Nephron progenitor cell (in vitro differentiated cells): ENCODE results near the gene SEC24A.
"Not testable (repeated sequence)": the region's sequence is repeated elsewhere in the genome, so short reads cannot be mapped to it uniquely, and the experiment has no call there.

ENCODE experiments used
- DNase-seq: peaks from one replicate; pipeline ENCODE4 v3.0.0; 2021
- H3K27ac Mint-ChIP-seq: 2 replicates; pipeline ENCODE4 v1.8.0; 2021; ENCODE audit warnings: mild to moderate bottlenecking, moderate library complexity, mixed read lengths
- H3K27me3 Mint-ChIP-seq: 2 replicates; pipeline ENCODE4 v1.8.0; 2021; ENCODE audit warnings: mild to moderate bottlenecking, low read depth, mixed read lengths; ENCODE audit not compliant: poor library complexity
- H3K36me3 Mint-ChIP-seq: 2 replicates; pipeline ENCODE4 v1.8.0; 2021; ENCODE audit warnings: low read depth, mixed read lengths
- H3K4me1 Mint-ChIP-seq: 2 replicates; pipeline ENCODE4 v1.8.0; 2021; ENCODE audit warnings: mixed read lengths
- H3K4me3 Mint-ChIP-seq: 2 replicates; pipeline ENCODE4 v1.8.0; 2021; ENCODE audit warnings: mild to moderate bottlenecking, moderate library complexity, mixed read lengths
- H3K9me3 Mint-ChIP-seq: 2 replicates; pipeline ENCODE4 v1.8.0; 2021; ENCODE audit warnings: mild to moderate bottlenecking, moderate library complexity, mixed read lengths
- TF ChIP-seq, protein P1 (sequence below): fragments of 200-600 bp; sonication (generic); IDR thresholded peaks from 2 replicates; pipeline ENCODE4 v1.5.0; 2021; ENCODE audit warnings: antibody characterized with exemption

Gene SEC24A

DNA sequence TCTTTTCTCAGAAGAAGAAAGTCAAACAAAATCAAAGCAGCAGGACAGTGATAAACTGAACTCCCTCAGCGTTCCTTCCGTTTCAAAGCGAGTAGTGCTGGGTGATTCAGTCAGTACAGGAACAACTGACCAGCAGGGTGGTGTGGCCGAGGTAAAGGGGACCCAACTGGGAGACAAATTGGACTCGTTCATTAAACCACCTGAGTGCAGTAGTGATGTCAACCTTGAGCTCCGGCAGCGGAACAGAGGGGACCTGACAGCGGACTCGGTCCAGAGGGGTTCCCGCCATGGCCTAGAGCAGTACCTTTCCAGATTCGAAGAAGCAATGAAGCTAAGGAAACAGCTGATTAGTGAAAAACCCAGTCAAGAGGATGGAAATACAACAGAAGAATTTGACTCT is 92.5 kb downstream of the SEC24A start:
- H3K27me3 Mint-ChIP-seq: no peaks in the 10 kb centered on the region
- TF ChIP-seq, protein P1, sequence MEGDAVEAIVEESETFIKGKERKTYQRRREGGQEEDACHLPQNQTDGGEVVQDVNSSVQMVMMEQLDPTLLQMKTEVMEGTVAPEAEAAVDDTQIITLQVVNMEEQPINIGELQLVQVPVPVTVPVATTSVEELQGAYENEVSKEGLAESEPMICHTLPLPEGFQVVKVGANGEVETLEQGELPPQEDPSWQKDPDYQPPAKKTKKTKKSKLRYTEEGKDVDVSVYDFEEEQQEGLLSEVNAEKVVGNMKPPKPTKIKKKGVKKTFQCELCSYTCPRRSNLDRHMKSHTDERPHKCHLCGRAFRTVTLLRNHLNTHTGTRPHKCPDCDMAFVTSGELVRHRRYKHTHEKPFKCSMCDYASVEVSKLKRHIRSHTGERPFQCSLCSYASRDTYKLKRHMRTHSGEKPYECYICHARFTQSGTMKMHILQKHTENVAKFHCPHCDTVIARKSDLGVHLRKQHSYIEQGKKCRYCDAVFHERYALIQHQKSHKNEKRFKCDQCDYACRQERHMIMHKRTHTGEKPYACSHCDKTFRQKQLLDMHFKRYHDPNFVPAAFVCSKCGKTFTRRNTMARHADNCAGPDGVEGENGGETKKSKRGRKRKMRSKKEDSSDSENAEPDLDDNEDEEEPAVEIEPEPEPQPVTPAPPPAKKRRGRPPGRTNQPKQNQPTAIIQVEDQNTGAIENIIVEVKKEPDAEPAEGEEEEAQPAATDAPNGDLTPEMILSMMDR: no peak
- no peak overlapping the region for H3K27ac Mint-ChIP-seq
- peak overlapping the region; percentile 32 for H3K4me3 Mint-ChIP-seq
- peaks cover 26% of the 10 kb centered on the region for H3K4me1 Mint-ChIP-seq
- no peak for DNase-seq
- H3K36me3 Mint-ChIP-seq: peaks cover 28% of the 10 kb centered on the region
- no peaks in the 10 kb centered on the region for H3K9me3 Mint-ChIP-seq

DNA sequence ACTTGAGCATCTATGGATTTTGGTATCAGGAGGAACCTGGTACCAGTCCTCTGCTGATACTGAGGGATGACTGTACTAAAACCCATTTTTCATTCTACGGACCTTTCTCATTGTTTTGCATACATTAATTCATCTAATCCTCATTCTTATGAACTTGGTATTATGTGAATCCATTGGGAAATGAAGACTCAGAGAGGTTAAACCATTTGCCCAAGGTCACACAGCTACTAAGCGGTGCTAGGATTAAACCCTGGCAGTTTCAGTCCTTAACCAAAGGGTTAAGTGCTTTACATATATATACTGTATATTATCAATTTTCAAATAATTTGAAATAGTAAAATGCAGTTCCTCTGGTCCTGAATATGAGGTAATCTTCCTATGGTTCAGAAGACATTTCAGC is 93.5 kb downstream of the SEC24A start:
- no peak for DNase-seq
- H3K36me3 Mint-ChIP-seq: peaks cover 28% of the 10 kb centered on the region
- H3K27me3 Mint-ChIP-seq: no peaks in the 10 kb centered on the region

DNA sequence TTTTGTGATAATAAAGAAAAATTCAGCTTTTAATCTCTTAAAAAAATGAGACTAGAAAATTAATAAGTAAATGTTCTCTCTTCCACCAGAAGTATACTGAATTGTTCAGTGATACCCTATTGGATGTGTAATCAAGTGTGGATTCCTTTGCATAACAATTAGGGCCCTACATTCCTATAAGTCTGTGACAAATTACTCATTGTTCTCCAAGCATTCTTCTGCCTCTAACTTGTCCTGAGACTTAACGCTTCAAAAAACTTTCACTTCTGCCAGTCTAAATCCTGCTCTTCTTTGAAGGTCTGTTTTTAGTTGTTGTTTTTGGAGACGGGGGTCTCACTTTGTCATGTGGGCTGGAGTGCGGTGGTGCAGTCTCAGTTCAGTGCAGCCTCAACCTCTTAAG is 100.8 kb downstream of the SEC24A start:
- Mint-ChIP-seq H3K36me3 (peaks cover 16% of the 10 kb centered on the region), H3K27me3 (no peaks in the 10 kb centered on the region), H3K4me3 (no peak overlapping the region), H3K27ac (peak overlapping the region; percentile 90), H3K9me3 (no peaks in the 10 kb centered on the region), H3K4me1 (no peaks in the 10 kb centered on the region)
- TF ChIP-seq, protein P1: no peak
- no peak for DNase-seq

More for the DNA sequence above, 93.5 kb downstream of the SEC24A start:
- Mint-ChIP-seq H3K27ac (no peak overlapping the region), H3K4me3 (no peak overlapping the region), H3K4me1 (peaks cover 26% of the 10 kb centered on the region), H3K9me3 (no peaks in the 10 kb centered on the region)
- TF ChIP-seq, protein P1: no peak

DNA sequence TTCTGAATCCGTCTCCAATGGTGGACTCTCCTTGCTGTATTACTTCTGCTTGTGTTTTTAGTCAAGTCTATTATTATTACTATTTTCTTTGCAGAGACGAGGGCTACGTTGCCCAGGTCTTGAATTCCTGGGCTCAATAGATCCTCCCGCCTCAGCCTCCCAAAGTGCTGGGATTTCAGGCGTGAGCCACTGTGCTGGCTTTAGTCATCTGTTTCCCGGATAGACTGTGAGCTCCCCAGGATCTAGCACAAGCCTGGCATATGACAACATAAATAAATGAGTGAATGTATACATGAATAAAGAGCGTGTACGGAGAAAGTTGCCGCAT is 109.6 kb downstream of the SEC24A start:
- Mint-ChIP-seq H3K27ac (peak overlapping the region; percentile 55), H3K4me1 (peaks cover 36% of the 10 kb centered on the region), H3K36me3 (peaks cover 5% of the 10 kb centered on the region)

DNA sequence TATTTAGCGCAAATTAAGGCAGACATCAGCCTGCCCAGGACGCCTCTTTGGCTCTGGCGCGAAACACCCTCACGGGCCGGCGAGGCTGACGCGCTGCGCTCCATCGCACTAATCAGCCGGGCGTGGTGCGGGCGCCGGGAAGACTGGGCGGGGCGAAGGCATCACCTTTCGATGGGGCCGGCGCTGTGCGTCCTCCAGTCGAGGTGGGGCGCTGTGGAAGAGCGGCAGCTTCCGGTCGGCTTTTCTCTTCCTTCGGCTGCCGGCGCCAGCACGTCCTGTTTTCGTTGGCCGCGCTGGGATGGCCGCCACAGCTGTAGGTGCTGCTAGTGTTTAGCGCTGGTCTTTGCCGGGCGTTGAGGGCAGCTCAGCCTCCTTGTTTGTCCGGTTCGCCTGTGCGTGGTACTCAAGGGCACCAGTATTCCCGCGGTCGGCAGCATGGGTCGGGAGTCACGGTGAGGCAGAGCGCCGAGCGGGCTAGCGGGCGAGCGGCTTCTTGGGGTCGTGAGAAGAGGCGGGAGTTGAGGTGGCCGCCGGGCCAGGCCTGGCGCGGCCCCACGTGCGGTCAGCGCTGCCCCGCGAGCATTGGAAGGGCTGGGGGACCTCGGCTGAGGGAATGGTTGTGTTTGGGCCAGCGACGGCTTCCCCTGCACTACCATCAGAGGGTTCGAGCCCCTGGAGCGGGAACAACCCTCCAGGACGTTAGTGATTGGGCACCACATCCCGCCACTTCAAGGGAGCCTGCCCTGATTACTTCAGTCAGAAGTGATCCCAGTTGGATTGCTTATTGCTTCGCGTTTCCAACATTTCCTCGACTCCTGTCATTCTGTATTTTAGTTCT is 110.1 kb downstream of the SEC24A start, which contains the start of gene DDX46:
TSS of gene DDX46 (plus strand) at position 276 of the 838 bp plus-strand sequence. CDS start at position 436, 160 bp downstream.
- H3K36me3 Mint-ChIP-seq: peaks cover 6% of the 10 kb centered on the region
- H3K27me3 Mint-ChIP-seq: peaks cover 3% of the 10 kb centered on the region

More for the DNA sequence above, 109.6 kb downstream of the SEC24A start:
- Mint-ChIP-seq H3K27me3 (peaks cover 3% of the 10 kb centered on the region), H3K9me3 (no peaks in the 10 kb centered on the region), H3K4me3 (peak overlapping the region; percentile 100)
- DNase-seq: no peak
- TF ChIP-seq, protein P1: no peak

DNA sequence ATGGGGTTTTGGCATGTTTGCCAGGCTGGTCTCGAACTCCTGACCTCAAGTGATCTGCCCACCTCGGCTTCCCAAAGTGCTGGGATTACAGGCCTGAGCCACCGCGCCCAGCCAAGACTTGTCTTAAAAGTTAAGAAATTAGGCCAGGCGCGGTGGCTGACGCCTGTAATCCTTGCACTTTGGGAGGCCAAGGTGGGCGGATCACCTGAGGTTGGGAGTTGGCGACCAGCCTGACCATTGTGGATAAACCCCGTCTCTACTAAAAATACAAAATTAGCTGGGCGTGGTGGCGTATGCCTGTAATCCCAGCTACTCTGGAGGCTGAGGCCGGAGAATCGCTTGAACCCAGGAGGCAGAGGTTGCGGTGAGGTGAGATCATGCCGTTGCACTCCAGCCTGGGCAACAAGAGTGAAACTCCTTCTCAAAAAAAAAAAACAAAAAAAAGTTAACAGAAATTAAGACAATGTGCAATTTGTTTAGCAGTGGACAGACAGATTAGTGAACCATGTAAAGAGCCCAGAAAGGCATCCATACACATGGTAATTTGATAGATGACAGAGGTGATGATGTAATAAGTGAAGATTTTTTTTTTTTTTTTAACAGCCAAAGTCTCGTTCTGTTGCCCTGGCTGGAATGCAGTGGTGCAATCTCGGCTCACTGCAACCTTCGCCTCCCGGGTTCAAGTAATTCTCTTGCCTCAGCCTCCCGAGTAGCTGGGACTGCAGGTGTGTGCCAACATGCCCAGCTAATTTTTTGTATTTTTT is 119.1 kb downstream of the SEC24A start:
- not testable (repeated sequence) for H3K4me3 Mint-ChIP-seq, H3K27me3 Mint-ChIP-seq, DNase-seq, H3K9me3 Mint-ChIP-seq, H3K27ac Mint-ChIP-seq, H3K4me1 Mint-ChIP-seq
- peaks cover 59% of the 10 kb centered on the region for H3K36me3 Mint-ChIP-seq

More for the DNA sequence above, 110.1 kb downstream of the SEC24A start, which contains the start of gene DDX46:
- TF ChIP-seq, protein P1: peak; percentile 69
- H3K4me3 Mint-ChIP-seq: peak within 1 kb of the TSS; percentile 100
- H3K9me3 Mint-ChIP-seq: no peaks in the 10 kb centered on the region
- H3K4me1 Mint-ChIP-seq: peaks cover 36% of the 10 kb centered on the region
- H3K27ac Mint-ChIP-seq: peak within 1 kb of the TSS; percentile 98
- DNase-seq: peak; percentile 96
